Measurements from ENCODE around the gene FBXO22. TPM values are rescaled to one million over a fixed set of nuclear protein-coding genes. Genes with fewer than 3 reads are reported as not detected.

FBXO22 gene
- 10 to 100 TPM; 12.6 to 14.8 (median 13.4) TPM for total RNA-seq

- TF ChIP-seq, protein P1, sequence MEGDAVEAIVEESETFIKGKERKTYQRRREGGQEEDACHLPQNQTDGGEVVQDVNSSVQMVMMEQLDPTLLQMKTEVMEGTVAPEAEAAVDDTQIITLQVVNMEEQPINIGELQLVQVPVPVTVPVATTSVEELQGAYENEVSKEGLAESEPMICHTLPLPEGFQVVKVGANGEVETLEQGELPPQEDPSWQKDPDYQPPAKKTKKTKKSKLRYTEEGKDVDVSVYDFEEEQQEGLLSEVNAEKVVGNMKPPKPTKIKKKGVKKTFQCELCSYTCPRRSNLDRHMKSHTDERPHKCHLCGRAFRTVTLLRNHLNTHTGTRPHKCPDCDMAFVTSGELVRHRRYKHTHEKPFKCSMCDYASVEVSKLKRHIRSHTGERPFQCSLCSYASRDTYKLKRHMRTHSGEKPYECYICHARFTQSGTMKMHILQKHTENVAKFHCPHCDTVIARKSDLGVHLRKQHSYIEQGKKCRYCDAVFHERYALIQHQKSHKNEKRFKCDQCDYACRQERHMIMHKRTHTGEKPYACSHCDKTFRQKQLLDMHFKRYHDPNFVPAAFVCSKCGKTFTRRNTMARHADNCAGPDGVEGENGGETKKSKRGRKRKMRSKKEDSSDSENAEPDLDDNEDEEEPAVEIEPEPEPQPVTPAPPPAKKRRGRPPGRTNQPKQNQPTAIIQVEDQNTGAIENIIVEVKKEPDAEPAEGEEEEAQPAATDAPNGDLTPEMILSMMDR (IDR thresholded peaks at IDR 0.05; ENCODE audit: low read depth): no peak
Measured at GRCh38 chr15:75903331-75904239, at the start of gene FBXO22. Gene FBXO22, plus strand, starts transcription at chr15:75903878. Its CDS starts 86 bp downstream, at chr15:75903964.

DNA sequence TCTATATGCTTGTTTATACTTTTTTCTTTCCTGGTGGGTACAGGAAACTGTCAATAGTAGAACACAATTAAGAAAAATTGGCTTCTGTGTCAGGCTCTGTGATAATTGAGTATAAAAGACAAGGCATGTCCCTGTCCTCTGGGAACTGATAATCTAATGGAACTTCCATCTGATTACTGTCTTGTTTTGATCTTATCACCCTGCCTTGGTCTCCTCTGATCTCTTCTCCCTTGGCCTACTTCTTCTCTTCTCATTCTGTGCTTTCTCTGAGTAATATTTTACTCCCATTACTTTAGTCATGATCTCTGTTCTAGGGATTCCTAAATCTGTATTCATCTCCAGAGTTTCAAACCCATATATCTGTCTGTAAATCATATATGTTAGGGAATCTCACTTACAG lies 45.8 kb upstream of the FBXO22 start:
- TF ChIP-seq, protein P1 (IDR thresholded peaks at IDR 0.05; ENCODE audit: low read depth): no peak

- TF ChIP-seq, protein P1 (IDR thresholded peaks at IDR 0.05; ENCODE audit: low read depth): no peak
Measured at GRCh38 chr15:75861750-75862402, 41.8 kb upstream of the FBXO22 start.

DNA sequence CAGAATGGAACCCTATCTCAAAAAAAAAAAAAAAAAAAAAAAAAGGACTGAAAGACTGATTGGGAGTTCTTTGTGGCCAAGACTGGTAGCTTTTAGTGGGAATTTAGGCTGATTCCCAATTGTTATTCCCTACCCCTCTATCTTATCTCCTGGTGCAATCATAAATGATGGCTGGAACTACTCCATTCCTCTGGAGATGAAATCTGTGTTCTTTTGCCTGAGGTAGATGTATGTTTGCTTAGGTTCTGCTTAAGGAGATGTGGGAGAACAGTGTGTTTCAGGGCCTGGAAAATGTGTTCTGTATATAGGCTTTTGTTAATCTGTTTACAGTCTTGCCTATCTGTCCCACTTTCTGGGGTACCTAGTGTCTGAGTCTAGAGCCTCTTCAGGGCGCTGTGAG lies 40.9 kb upstream of the FBXO22 start:
- TF ChIP-seq, protein P1 (IDR thresholded peaks at IDR 0.05; ENCODE audit: low read depth): no peak

DNA sequence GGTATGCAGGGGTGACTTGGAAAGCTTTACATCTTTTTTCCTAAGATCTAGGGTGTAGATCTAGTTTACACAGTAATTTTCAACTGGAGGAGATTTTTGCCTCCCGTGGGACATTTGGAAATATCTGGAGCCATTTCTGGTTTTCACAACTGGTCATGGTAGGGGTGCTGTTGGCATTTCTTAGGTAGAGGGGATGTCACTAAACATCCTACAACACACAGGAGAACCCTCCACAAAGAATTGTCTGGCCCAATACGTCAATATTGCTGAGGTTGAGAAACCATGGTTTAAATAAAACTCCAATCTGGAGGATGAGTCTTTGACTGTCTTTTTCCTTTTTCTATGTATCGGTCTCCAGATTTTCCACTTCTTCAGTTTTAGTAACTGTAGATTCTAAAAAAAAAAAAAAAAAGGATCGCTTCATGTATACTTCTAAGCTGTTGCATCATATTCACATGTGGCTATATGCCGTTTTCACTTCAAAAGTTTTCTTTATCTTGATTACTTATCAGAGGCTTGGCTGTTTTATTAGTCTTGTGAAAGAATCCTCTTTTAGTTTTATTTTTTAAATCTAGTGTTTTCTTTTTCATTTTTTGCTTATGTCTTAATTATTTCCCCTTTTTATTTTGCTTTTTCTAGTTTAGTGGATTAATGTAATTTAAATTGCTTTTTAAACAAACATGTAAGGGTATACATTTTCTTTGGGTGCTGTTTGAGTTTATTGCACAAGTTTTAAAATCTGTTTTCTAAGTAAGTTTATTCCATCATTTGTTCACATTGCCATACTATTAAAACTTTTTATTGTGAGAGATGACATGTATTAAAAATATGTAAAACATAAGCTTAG lies 39.2 kb upstream of the FBXO22 start:
- TF ChIP-seq, protein P1 (IDR thresholded peaks at IDR 0.05; ENCODE audit: low read depth): no peak

DNA sequence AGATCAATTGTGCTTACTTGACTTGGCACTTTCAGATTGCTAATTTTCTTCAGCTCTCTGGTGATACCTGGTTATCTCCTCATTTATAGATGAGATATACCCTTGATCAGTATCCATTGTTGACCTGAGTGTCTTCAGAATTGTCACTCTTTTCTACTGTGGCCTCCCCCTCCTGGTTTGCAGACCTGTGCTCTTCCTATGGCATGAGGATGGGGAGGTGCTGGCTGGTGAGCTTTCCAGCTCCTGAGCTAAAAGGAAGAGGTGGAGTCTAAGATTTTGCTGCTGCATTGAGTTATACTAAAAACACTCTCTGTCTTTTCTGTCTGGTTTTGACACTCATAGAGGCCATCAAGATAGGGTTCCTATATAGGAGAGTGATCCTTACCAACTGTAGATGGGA lies 36.8 kb upstream of the FBXO22 start:
- TF ChIP-seq, protein P1 (IDR thresholded peaks at IDR 0.05; ENCODE audit: low read depth): no peak
